Activated T-cell treated with anti-CD3 and anti-CD28 coated beads for 48 hours (primary cell): ENCODE results near the gene NKX1-1.

Experiments used
- DNase-seq: peaks from one replicate; pipeline ENCODE4 v3.0.0-alpha.2; 2020; ENCODE audit warnings: low read depth

The NKX1-1 gene

DNA sequence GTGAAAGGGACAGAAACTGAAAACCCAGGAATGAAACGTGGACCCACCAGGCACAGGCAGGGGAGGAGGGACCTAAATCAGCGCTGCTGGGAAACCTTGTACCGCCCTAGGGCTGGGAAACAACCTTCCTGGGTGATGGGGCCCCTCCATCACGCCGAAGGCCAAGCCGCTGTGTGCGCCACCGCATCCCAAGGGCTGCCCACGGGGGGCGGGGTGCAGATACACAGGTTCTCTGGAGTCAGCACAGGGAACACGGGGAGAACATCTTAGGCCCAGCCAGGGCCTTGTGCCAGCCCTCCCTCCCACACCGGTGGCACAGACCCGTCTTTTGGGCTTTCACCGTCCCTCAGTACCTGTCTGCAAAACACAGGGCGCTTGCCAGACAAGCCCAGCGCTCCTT is 46.3 kb downstream of the NKX1-1 start:
- no peak for DNase-seq

DNA sequence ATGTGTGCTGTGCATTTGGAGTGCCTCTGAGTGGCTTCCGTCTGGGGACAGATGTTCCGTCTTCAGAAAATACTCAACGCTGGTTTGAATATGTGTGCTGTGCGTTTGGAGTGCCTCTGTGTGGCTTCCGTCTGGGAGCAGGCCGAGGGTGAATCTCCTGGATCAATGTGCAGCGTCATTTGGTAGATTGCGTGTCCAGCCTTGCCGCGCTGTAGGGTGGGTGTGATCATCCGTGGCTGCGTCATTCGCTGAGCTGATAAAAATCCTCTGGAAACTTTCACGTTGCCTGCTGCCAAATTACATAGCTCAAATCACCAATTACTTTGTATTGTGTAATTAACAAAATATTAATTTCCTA is 47.1 kb downstream of the NKX1-1 start:
- no peak for DNase-seq

DNA sequence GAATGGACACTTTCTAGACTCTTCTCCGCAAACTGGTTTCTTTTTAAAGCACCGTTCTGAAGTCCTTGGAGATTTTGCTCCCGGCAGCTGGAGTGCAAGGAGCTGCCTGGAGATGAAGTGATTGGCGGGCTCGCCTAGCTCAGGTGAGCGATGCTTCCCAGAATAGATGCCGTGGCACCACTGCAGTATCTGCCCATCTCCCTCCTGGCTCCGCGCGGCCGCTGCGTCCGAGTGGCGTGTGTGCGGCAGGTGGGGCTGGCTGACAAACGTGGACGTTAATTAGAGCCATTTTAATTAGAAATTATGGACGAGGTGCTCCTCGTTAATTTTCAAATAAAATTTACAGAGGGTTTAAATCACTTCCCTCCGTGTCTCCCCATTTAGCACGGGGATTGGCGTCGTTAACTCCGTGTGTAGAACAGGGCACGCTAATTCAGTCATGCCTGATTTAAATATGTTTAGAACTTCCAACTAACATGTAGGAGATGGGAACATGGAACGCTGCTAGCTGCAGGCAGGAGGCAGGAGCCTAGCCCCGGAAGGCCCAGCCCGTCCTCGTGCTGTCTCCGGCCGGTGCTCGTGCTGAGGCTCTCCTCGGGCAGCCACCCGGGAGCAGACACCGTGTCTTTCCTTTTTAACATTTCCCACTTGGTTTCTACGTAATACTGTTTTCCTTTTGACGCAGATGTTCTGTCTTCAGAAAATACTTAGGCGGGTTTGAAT is 47.7 kb downstream of the NKX1-1 start:
- no peak for DNase-seq

DNA sequence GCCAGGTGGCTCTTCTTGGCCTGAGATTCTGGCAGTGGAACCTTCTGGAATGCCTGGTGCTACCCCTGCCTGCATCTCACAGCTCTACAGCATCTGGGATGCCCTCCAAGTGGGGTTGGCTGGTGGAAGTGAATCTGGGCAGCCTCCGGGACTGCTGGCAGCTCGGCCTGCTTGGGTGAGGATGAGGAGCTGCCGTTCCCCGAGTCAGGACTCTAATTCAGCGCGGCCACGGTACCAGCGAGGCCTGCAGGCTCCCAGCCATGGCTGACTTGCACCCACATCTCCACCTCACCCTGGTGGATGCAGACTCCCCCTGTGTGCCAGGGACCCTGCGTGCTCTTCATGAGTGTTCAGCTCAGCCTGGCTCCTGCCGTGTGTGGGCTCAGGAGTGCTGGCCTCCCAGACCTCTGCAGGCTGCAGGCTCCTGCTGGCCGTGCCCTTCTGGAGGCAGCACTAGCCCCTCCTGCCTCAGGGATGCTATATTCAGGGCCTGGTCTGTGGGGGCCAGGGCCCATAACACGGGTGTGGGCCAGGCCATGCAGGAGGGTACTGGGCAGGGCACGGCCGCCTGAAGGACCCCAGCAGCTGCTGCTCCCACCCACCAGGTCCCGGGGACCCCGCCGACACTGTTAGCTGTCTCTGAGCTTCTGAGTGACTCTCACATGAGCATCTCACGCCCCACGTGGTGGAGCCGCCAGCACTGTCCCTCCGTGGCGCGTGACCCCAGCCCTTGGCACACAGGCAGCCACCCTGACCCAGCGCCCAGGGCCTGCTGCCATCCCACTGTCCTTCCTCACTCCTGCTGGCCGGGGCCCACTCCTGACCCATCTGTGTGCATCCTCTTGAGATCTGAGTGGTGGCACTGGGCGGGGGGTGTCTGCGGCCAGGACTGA is 48.6 kb downstream of the NKX1-1 start:
- DNase-seq: no peak

DNA sequence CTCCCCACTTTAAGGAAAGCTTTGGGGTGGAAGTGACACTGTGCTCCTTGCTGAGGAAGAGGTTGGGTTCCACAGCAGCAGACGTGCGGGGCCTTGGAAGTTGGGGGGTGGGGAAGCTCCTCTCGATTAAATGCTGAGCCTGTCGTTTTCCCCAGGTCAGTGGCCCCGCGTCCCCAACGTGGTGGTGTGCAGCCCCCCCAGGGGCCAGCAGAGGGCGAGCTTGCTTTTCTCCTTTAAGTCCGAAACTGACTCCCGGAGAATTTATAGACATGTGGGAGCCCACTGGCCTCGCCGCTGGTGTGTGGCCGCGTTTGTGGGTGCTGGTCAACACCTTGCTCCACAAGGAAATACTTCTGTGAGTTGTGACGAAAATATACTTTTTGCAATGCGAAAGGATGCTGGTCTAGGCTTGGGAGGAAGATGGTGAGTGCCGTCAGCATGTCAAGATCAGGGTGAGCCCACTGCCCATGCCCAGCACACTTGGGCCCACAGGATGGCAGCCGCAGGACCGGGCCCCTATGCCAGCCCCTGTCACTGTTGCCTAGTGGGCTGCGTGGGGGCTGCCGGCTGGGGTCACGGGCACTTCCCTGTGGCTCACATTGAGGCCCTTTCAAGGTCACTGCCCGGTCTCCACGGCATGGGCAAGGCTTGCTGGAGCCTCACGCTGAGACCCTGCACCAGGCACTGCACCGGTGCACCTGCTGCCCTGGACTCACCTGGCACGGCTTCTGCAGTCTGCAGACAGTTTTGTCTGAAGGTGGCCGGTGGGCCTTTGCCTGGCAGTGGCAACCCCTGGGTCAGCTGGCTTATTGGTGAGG is 49.9 kb downstream of the NKX1-1 start:
- DNase-seq: no peak

DNA sequence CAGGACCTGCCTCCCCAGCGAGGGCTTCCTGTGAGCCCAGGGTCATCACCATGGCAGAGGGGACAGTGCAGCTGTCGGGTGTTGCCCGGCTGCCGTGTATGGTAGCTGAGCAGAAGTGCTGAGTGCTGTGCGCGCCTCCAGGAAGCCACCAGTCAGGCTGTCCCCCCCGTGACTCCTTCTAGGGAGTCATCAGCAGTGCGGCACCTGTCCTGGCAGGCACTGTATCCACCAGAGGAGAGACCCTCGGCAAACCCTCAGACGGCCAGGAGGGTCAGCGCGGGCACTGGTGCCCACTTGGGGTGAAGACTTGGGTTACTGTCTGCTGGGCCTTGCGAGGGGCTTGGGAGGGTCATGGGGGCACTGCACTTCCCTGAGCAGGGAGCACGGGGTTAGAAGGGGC is 50.9 kb downstream of the NKX1-1 start:
- no peak for DNase-seq

DNA sequence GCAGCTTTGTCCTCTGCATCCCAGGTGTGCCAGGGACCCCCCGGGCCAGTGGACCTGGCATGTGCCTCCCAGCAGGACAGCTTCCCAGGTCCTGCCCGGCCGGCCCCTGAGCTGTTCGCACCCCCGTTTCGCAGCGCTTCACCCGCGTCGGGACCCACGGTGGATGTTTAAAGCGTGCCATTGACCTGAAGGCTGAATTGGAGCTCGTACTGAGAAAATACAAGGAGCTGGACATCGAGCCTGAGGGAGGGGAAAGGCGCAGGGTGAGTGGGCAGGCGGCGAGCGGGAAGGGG is 51.3 kb downstream of the NKX1-1 start:
- no peak for DNase-seq

DNA sequence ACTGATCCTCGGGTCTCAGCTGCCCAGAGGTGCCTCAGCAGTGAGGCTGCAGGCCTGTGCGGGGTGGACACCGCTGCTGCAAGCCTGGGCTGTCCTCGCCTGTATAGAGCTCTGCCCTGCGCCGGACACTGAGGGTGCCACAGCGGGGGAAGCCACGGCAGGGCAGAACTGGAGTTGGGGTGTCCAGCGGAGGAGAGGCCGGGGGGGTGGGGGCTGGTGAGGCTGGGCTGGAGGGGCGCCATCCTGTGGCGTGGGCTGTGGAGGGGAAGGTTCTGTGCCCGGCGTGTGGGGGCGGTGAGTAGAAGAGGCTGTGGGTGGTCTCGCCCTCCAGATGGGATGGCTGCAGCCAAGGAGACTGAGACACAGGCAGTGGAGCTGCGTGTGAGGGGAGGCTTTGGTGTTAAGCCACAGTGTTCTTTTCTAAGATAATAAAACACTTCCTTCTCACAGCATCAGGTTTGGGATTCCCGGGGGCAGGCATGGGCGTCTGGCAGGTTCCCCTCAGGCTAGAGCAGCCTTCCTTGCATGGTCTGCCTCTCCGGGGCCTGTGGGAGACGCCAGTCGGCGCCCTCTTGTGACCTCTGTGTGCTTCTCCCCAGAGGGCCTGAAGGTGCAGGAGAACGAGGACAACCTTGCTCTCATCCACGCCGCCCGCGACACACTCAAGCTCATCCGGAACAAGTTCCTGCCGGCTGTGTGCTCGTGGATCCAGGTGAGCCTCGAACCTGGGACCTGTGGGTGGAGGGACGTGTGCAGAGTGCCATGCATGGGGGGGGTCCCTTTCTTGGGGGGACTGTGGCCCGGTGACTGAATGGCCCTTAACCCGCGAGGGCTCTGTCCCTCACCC is 51.9 kb downstream of the NKX1-1 start:
- no peak for DNase-seq

DNA sequence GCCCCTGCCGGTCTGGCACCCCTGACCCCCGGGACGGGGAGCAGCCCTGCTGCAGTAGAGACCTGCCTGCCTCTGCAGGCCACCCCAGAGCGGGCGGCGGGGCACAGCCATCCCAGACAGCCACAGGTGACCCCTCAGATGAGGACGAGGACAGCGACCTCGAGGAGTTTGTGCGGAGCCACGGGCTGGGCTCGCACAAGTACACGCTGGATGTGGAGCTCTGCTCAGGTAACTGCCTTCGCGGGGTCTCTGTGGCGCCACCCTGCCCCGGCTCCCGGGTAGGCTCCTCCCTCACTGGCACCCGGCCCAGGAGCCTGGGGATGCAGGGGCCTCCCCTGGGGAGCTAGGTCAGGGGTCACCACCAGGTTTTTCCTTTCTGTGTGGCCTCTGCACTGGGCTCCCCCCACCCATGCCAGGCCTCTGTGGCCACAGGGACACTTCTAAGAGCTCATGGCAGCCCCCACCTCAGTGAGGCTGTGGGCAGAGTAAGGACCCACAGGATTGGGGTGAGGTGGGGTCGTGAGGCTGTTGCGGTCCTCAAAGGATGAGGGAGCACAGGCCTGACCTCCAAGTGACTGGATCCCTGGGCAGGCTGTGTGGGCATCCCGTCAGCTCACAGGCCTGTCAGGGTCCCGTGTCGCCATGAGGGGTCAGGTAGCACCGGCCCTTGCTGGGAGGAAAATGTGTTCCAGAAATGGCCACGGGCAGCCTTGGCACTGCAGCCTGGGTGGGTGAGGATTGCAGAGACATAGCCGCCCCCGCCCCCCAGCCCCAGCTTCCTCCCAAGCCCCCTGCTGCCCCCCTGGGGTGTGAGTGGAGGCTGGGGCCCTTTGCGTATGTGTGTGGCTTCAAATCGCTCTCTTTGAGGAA is 52.8 kb downstream of the NKX1-1 start:
- no peak for DNase-seq
